HepG2 (cell line): ENCODE results near the gene OR2V2. TPM values are rescaled to one million over a fixed set of nuclear protein-coding genes. Genes with fewer than 3 reads are reported as not detected.

Experiments
- ATF6 ChIP-seq: sonication (generic); formaldehyde crosslinking; conservative IDR thresholded peaks from 2 replicates; pipeline ENCODE4 v1.4.0; 2020; ENCODE audit warnings: missing genetic modification reagents
- ATM ChIP-seq: fragments of 450-650 bp; IDR thresholded peaks from 2 replicates; pipeline ENCODE4 v1.7.1; 2017; ENCODE audit warnings: mild to moderate bottlenecking, borderline replicate concordance
- BORCS8-MEF2B ChIP-seq: sonication (generic); formaldehyde crosslinking; IDR thresholded peaks from 2 replicates; pipeline ENCODE4 v1.8.0; 2022; ENCODE audit warnings: mild to moderate bottlenecking, missing genetic modification reagents
- FOXK1 ChIP-seq: sonication (generic); formaldehyde crosslinking; IDR thresholded peaks from 2 replicates; pipeline ENCODE4 v1.4.0; 2020; ENCODE audit warnings: low read depth, missing genetic modification reagents, borderline replicate concordance
- HOXA3 ChIP-seq: sonication (generic); formaldehyde crosslinking; IDR thresholded peaks from 2 replicates; pipeline ENCODE4 v1.5.0; 2020; ENCODE audit warnings: missing genetic modification reagents
- KMT2A ChIP-seq: sonication (generic); formaldehyde crosslinking; IDR thresholded peaks from 2 replicates; pipeline ENCODE4 v1.4.0; 2020; ENCODE audit warnings: missing genetic modification reagents
- RFXANK ChIP-seq: IDR thresholded peaks from 2 replicates; pipeline ENCODE4 v1.6.1; 2016
- SMYD3 ChIP-seq: sonication (generic); formaldehyde crosslinking; IDR thresholded peaks from 2 replicates; pipeline ENCODE4 v1.8.1; 2023; ENCODE audit warnings: mild to moderate bottlenecking, missing genetic modification reagents
- TARDBP ChIP-seq: sonication (generic); formaldehyde crosslinking; IDR thresholded peaks from 2 replicates; pipeline ENCODE4 v1.8.0; 2022; ENCODE audit warnings: mild to moderate bottlenecking, missing genetic modification reagents
- YY1 ChIP-seq: IDR thresholded peaks from 2 replicates; pipeline ENCODE4 v1.6.1; 2011; ENCODE audit warnings: low read length, low read depth, moderate library complexity, mild to moderate bottlenecking; ENCODE audit not compliant: insufficient read depth, insufficient replicate concordance
- ZFY ChIP-seq: sonication (generic); formaldehyde crosslinking; IDR thresholded peaks from 2 replicates; pipeline ENCODE4 v1.4.0; 2020; ENCODE audit warnings: missing genetic modification reagents
- ZNF10 ChIP-seq: sonication (generic); formaldehyde crosslinking; IDR thresholded peaks from 2 replicates; pipeline ENCODE4 v1.4.0; 2020; ENCODE audit warnings: mild to moderate bottlenecking, low read depth, missing genetic modification reagents, borderline replicate concordance
- ZNF18 ChIP-seq: sonication (generic); formaldehyde crosslinking; IDR thresholded peaks from 2 replicates; pipeline ENCODE4 v1.8.0; 2022; ENCODE audit warnings: mild to moderate bottlenecking, missing genetic modification reagents; ENCODE audit not compliant: insufficient replicate concordance
- ZNF343 ChIP-seq: sonication (generic); formaldehyde crosslinking; IDR thresholded peaks from 2 replicates; pipeline ENCODE4 v1.4.0; 2020; ENCODE audit warnings: mild to moderate bottlenecking, missing genetic modification reagents
- ZNF652 ChIP-seq: IDR thresholded peaks from 2 replicates; pipeline ENCODE4 v1.6.1; 2016; ENCODE audit warnings: low read depth, borderline replicate concordance
- ZUFSP ChIP-seq: sonication (generic); formaldehyde crosslinking; IDR thresholded peaks from 2 replicates; pipeline ENCODE4 v1.9.0; 2021; ENCODE audit warnings: missing genetic modification reagents, mild to moderate bottlenecking, borderline replicate concordance
- polyA plus RNA-seq, 8 experiments: library from polyadenylated mRNA; depleted of rRNA in 3 of 8; stranded (reverse) in 7 of 8; unstranded in 1 of 8; fragments of >200 nt; fragmentation: Illumina TruSeq in 4 of 8; extraction: Trizol in 4 of 8; gene quantifications; 2 replicates each; pipeline versions ENCODE4 v1.2.1 to v1.2.3, GENCODE V29; 2011 to 2016; ENCODE audit warnings: low read depth in 4 of 8, missing spikeins in 1 of 8, mixed read lengths in 1 of 8; ENCODE audit not compliant: insufficient read depth in 1 of 8
- total RNA-seq, 5 experiments: library from RNA; depleted of rRNA; stranded (reverse); fragments of >200 nt; fragmentation: Illumina TruSeq; extraction: Trizol; gene quantifications; 2 replicates each; pipeline ENCODE4 v1.2.3, GENCODE V29; 2016; ENCODE audit warnings: low read depth in 1 of 5
- TF ChIP-seq, protein P1 (sequence below): IDR thresholded peaks from 2 replicates; pipeline ENCODE4 v1.6.1; 2016; ENCODE audit warnings: missing biosample characterization, missing genetic modification reagents, low read depth

OR2V2 gene
- total and polyA plus RNA-seq, 2 of the 13 experiments (the other 11 are each of a cell fraction or from before 2014, with no cell fraction given): not detected

GRCh38 chr5:181184845-181185216 lies 37.4 kb downstream of the OR2V2 start (continued):
- TF ChIP-seq, protein P1, sequence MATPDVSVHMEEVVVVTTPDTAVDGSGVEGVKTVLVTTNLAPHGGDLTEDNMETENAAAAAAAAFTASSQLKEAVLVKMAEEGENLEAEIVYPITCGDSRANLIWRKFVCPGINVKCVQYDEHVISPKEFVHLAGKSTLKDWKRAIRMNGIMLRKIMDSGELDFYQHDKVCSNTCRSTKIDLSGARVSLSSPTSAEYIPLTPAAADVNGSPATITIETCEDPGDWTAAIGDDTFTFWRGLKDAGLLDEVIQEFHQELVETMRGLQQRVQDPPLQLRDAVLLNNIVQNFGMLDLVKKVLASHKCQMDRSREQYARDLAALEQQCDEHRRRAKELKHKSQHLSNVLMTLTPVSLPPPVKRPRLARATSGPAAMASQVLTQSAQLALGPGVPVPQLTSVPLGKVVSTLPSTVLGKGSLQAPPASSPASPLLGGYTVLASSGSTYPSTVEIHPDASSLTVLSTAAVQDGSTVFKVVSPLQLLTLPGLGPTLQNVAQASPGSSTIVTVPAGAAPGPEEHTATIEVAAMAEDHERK (CRISPR knock-in tag): no peak
- TF ChIP-seq ZNF343 (CRISPR knock-in tag) (no peak), ZNF10 (no peak), BORCS8-MEF2B (CRISPR knock-in tag) (no peak), TARDBP (CRISPR knock-in tag) (no peak), HOXA3 (CRISPR knock-in tag) (peak; percentile 54), SMYD3 (CRISPR knock-in tag) (no peak), ATM (no peak), FOXK1 (CRISPR knock-in tag) (0 out of 2 replicates have a peak, but pooled peaks have one; percentile 4), ZNF18 (CRISPR knock-in tag) (no peak), ZUFSP (CRISPR knock-in tag) (no peak), YY1 (peak; percentile 13), KMT2A (CRISPR knock-in tag) (no peak), ATF6 (CRISPR knock-in tag) (no peak), RFXANK (no peak), ZNF652 (CRISPR knock-in tag) (no peak), ZFY (CRISPR knock-in tag) (0 out of 2 replicates have a peak, but pooled peaks have one; percentile 17)
